HL-60 (cell line): Measurements from ENCODE around the gene DTL.

Experiments
- CTCF ChIP-seq: IDR thresholded peaks from one replicate; pipeline ENCODE4 v1.5.1; 2011; ENCODE audit warnings: low read length, control low read depth, inconsistent platforms; ENCODE audit not compliant: insufficient read depth
- POLR2AphosphoS5 ChIP-seq: IDR thresholded peaks from 2 replicates; pipeline ENCODE4 v1.6.1; 2012; ENCODE audit warnings: low read depth
- SPI1 ChIP-seq: IDR thresholded peaks from 2 replicates; pipeline ENCODE4 v1.6.1; 2012; ENCODE audit warnings: low read depth, mild to moderate bottlenecking, borderline replicate concordance
- TF ChIP-seq, protein P1 (sequence below): IDR thresholded peaks from 2 replicates; pipeline ENCODE4 v1.6.1; 2012; ENCODE audit warnings: low read depth; ENCODE audit not compliant: insufficient replicate concordance

DNA sequence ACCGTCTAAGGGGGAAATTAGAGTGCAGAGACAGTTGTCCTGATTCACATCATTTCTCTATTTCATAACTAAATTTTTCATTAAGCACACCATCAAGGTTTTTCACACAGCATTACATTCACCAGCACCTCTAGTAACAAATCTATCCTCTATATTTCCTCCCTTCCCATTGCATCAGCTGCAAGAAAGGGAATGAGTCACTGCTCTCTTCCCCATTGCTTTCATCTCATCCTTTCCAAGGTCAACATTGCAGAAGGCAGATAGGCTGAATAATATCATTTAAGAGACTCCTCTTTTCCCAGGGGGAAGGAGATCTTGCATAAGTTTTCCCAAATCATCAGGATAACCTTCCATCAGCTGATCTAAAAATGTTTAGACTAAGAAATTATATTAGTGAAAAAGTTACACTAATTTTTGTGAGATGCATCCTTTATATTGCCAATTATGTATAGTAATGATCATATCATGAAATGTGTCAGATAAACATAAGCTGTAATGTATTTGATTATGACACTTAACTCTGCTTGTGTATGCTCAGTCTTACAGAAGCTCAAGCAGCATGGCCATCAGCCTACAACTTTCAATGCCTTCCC lies 4.5 kb upstream of the DTL start:
- TF ChIP-seq SPI1 = no peak
- no peak for TF ChIP-seq CTCF
- TF ChIP-seq, protein P1, sequence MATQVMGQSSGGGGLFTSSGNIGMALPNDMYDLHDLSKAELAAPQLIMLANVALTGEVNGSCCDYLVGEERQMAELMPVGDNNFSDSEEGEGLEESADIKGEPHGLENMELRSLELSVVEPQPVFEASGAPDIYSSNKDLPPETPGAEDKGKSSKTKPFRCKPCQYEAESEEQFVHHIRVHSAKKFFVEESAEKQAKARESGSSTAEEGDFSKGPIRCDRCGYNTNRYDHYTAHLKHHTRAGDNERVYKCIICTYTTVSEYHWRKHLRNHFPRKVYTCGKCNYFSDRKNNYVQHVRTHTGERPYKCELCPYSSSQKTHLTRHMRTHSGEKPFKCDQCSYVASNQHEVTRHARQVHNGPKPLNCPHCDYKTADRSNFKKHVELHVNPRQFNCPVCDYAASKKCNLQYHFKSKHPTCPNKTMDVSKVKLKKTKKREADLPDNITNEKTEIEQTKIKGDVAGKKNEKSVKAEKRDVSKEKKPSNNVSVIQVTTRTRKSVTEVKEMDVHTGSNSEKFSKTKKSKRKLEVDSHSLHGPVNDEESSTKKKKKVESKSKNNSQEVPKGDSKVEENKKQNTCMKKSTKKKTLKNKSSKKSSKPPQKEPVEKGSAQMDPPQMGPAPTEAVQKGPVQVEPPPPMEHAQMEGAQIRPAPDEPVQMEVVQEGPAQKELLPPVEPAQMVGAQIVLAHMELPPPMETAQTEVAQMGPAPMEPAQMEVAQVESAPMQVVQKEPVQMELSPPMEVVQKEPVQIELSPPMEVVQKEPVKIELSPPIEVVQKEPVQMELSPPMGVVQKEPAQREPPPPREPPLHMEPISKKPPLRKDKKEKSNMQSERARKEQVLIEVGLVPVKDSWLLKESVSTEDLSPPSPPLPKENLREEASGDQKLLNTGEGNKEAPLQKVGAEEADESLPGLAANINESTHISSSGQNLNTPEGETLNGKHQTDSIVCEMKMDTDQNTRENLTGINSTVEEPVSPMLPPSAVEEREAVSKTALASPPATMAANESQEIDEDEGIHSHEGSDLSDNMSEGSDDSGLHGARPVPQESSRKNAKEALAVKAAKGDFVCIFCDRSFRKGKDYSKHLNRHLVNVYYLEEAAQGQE = no peak
- TF ChIP-seq POLR2AphosphoS5 = no peak
